Right ventricle myocardium superior (tissue), 1 donor: ENCODE results near the gene MKNK1. TPM values are rescaled to one million over a fixed set of nuclear protein-coding genes. Genes with fewer than 3 reads are reported as not detected.
A peak's percentile ranks its signal among the peaks of the same experiment; 100 is the strongest.

Experiments used
- ATAC-seq: fragments of 200-7000 bp; cut with Tn5 transposase; one replicate; pipeline ENCODE4 v1.9.1; 2020; ENCODE audit warnings: mild to moderate bottlenecking; ENCODE audit not compliant: poor library complexity
- DNase-seq: peaks from one replicate; pipeline ENCODE4 v3.0.0-alpha.2; 2020
- intact Hi-C: fragments of 100-400 bp; cut with DNase I; formaldehyde crosslinking; loops from one replicate; pipeline ENCODE4 v1.11.2; 2022
- total RNA-seq: library from RNA; stranded (reverse); fragmentation: NEBNext Ultra II Directional; extraction: Animal tissue kit (Norgen Biotek cat#: 25700); gene quantifications from one replicate; pipeline ENCODE4 v1.2.1, GENCODE V29; 2021
- donor health status: DM: no; HTN: yes; CAD: no; lungs with severe emphysema.

The MKNK1 gene
- total RNA-seq, 1 donor from 2014 or later = 37.7 TPM

- intact Hi-C loops = loop anchor here (10.0 kb wide), 1 partner anchor 194 kb away; no protein-coding TSS in a partner anchor
- no peak for DNase-seq
- ATAC-seq = no peak
Observed at GRCh38 chr1:46530791-46531409, 73.2 kb downstream of the MKNK1 start.

- DNase-seq (no peak), ATAC-seq (no peak)
- intact Hi-C loops = loop anchor here (10.0 kb wide), 1 partner anchor 194 kb away; no protein-coding TSS in a partner anchor
Observed at GRCh38 chr1:46530311-46530710, 73.8 kb downstream of the MKNK1 start.

GRCh38 chr1:46529031-46529630, 74.9 kb downstream of the MKNK1 start:
- ATAC-seq = no peak
- intact Hi-C loops = loop anchor here (5.0 kb wide), 2 partner anchors 82 to 122 kb away; no protein-coding TSS in a partner anchor
- DNase-seq = no peak

GRCh38 chr1:46528297-46528955, 75.6 kb downstream of the MKNK1 start:
- DNase-seq (no peak), ATAC-seq (no peak)
- intact Hi-C loops = loop anchor here (5.0 kb wide), 2 partner anchors 81 to 121 kb away; no protein-coding TSS in a partner anchor

- DNase-seq (peak; percentile 89), ATAC-seq (peak; percentile 88)
- intact Hi-C loops = loop anchor here (5.0 kb wide), 2 partner anchors 80 to 120 kb away; no protein-coding TSS in a partner anchor
Observed at GRCh38 chr1:46527474-46528296, 76.4 kb downstream of the MKNK1 start.

GRCh38 chr1:46526691-46527291, 77.3 kb downstream of the MKNK1 start:
- no peak for DNase-seq
- ATAC-seq = no peak
- intact Hi-C loops = loop anchor here (5.0 kb wide), 2 partner anchors 79 to 119 kb away; no protein-coding TSS in a partner anchor

GRCh38 chr1:46526013-46526690, 77.9 kb downstream of the MKNK1 start:
- DNase-seq = no peak
- intact Hi-C loops = loop anchor here (5.0 kb wide), 2 partner anchors 79 to 119 kb away; no protein-coding TSS in a partner anchor
- ATAC-seq = no peak

- no peak for DNase-seq
- intact Hi-C loops = loop anchor here (5.0 kb wide), 2 partner anchors 78 to 118 kb away; no protein-coding TSS in a partner anchor
- ATAC-seq = no peak
Observed at GRCh38 chr1:46525253-46525983, 78.7 kb downstream of the MKNK1 start.

GRCh38 chr1:46524843-46525242, 79.2 kb downstream of the MKNK1 start:
- intact Hi-C loops = loop anchor here (5.0 kb wide), 2 partner anchors 78 to 118 kb away; no protein-coding TSS in a partner anchor
- no peak for ATAC-seq

GRCh38 chr1:46523496-46524353, 80.3 kb downstream of the MKNK1 start:
- no peak for ATAC-seq
- intact Hi-C loops = no loop called here
- no peak for DNase-seq

More at GRCh38 chr1:46524843-46525242, 79.2 kb downstream of the MKNK1 start:
- DNase-seq = no peak

- ATAC-seq (no peak), DNase-seq (no peak)
- intact Hi-C loops = no loop called here
Observed at GRCh38 chr1:46522969-46523320, 81.1 kb downstream of the MKNK1 start.

- intact Hi-C loops = no loop called here
- ATAC-seq = peak; percentile 50
- DNase-seq = peak; percentile 59
Observed at GRCh38 chr1:46522184-46522968, 81.7 kb downstream of the MKNK1 start.

- DNase-seq = no peak
- ATAC-seq = no peak
- intact Hi-C loops = no loop called here
Observed at GRCh38 chr1:46521414-46521813, 82.7 kb downstream of the MKNK1 start.

GRCh38 chr1:46520063-46520911, 83.8 kb downstream of the MKNK1 start:
- ATAC-seq (no peak), DNase-seq (no peak)
- intact Hi-C loops = no loop called here

GRCh38 chr1:46519209-46519608, 84.9 kb downstream of the MKNK1 start:
- DNase-seq = no peak
- intact Hi-C loops = no loop called here
- ATAC-seq = no peak
